ENCODE measurements around the gene AFF1.
"Not testable (repeated sequence)": the region's sequence is repeated elsewhere in the genome, so short reads cannot be mapped to it uniquely, and the experiment has no call there.

Gene AFF1

GRCh38 chr4:86975927-86976326, 41.1 kb downstream of the AFF1 start:
- Histone ChIP-seq H3K4me3 (ENCODE audit: low read length) (no peak overlapping the region), H3K27me3 (ENCODE audit: control insufficient read depth, insufficient read depth, low read length) (no peaks in the 10 kb centered on the region), H3K4me1 (ENCODE audit: control insufficient read depth, low read depth, low read length) (peaks cover 9% of the 10 kb centered on the region), H3K27ac (ENCODE audit: low read length) (no peak overlapping the region), H3K9ac (ENCODE audit: low read length) (no peak overlapping the region), H3K9me3 (ENCODE audit: control insufficient read depth, low read depth, low read length) (no peaks in the 10 kb centered on the region), H3K36me3 (ENCODE audit: control insufficient read depth, low read depth, low read length) (no peaks in the 10 kb centered on the region)

GRCh38 chr4:86976801-86977485, 42.1 kb downstream of the AFF1 start:
- no peak overlapping the region for H3K27ac ChIP-seq (ENCODE audit: low read length)
- no peak overlapping the region for H3K4me3 ChIP-seq (ENCODE audit: low read length)
- peaks cover 9% of the 10 kb centered on the region for H3K4me1 ChIP-seq (ENCODE audit: control insufficient read depth, low read depth, low read length)
- no peaks in the 10 kb centered on the region for H3K27me3 ChIP-seq (ENCODE audit: control insufficient read depth, insufficient read depth, low read length)
- H3K9me3 ChIP-seq (ENCODE audit: control insufficient read depth, low read depth, low read length): no peaks in the 10 kb centered on the region
- H3K9ac ChIP-seq (ENCODE audit: low read length): no peak overlapping the region
- H3K36me3 ChIP-seq (ENCODE audit: control insufficient read depth, low read depth, low read length): no peaks in the 10 kb centered on the region

- no peaks in the 10 kb centered on the region for H3K36me3 ChIP-seq (ENCODE audit: control insufficient read depth, low read depth, low read length)
- H3K9ac ChIP-seq (ENCODE audit: low read length): no peak overlapping the region
- no peaks in the 10 kb centered on the region for H3K27me3 ChIP-seq (ENCODE audit: control insufficient read depth, insufficient read depth, low read length)
- no peak overlapping the region for H3K27ac ChIP-seq (ENCODE audit: low read length)
- H3K4me1 ChIP-seq (ENCODE audit: control insufficient read depth, low read depth, low read length): peaks cover 8% of the 10 kb centered on the region
- H3K4me3 ChIP-seq (ENCODE audit: low read length): no peak overlapping the region
- H3K9me3 ChIP-seq (ENCODE audit: control insufficient read depth, low read depth, low read length): no peaks in the 10 kb centered on the region
Measured at GRCh38 chr4:86977621-86978184, 42.9 kb downstream of the AFF1 start.

- H3K4me1 ChIP-seq (ENCODE audit: control insufficient read depth, low read depth, low read length): no peaks in the 10 kb centered on the region
- H3K27ac ChIP-seq (ENCODE audit: low read length): no peak overlapping the region
Measured at GRCh38 chr4:86978709-86979108, 43.9 kb downstream of the AFF1 start.

GRCh38 chr4:86980230-86980629, 45.4 kb downstream of the AFF1 start:
- H3K4me1 ChIP-seq (ENCODE audit: control insufficient read depth, low read depth, low read length): no peaks in the 10 kb centered on the region

More at GRCh38 chr4:86978709-86979108, 43.9 kb downstream of the AFF1 start:
- Histone ChIP-seq H3K9ac (ENCODE audit: low read length) (no peak overlapping the region), H3K4me3 (ENCODE audit: low read length) (no peak overlapping the region), H3K36me3 (ENCODE audit: control insufficient read depth, low read depth, low read length) (no peaks in the 10 kb centered on the region), H3K9me3 (ENCODE audit: control insufficient read depth, low read depth, low read length) (no peaks in the 10 kb centered on the region), H3K27me3 (ENCODE audit: control insufficient read depth, insufficient read depth, low read length) (no peaks in the 10 kb centered on the region)

GRCh38 chr4:86981789-86982188, 47.0 kb downstream of the AFF1 start:
- Histone ChIP-seq H3K9me3 (ENCODE audit: control insufficient read depth, low read depth, low read length) (no peaks in the 10 kb centered on the region), H3K36me3 (ENCODE audit: control insufficient read depth, low read depth, low read length) (no peaks in the 10 kb centered on the region), H3K4me3 (ENCODE audit: low read length) (no peak overlapping the region), H3K4me1 (ENCODE audit: control insufficient read depth, low read depth, low read length) (no peaks in the 10 kb centered on the region), H3K27ac (ENCODE audit: low read length) (no peak overlapping the region), H3K9ac (ENCODE audit: low read length) (no peak overlapping the region), H3K27me3 (ENCODE audit: control insufficient read depth, insufficient read depth, low read length) (no peaks in the 10 kb centered on the region)

More at GRCh38 chr4:86980230-86980629, 45.4 kb downstream of the AFF1 start:
- Histone ChIP-seq H3K36me3 (ENCODE audit: control insufficient read depth, low read depth, low read length) (no peaks in the 10 kb centered on the region), H3K4me3 (ENCODE audit: low read length) (no peak overlapping the region), H3K27me3 (ENCODE audit: control insufficient read depth, insufficient read depth, low read length) (no peaks in the 10 kb centered on the region), H3K9me3 (ENCODE audit: control insufficient read depth, low read depth, low read length) (no peaks in the 10 kb centered on the region), H3K27ac (ENCODE audit: low read length) (no peak overlapping the region), H3K9ac (ENCODE audit: low read length) (no peak overlapping the region)

- H3K27ac ChIP-seq (ENCODE audit: low read length); H3K36me3 ChIP-seq (ENCODE audit: control insufficient read depth, low read depth, low read length): not testable (repeated sequence)
Measured at GRCh38 chr4:86985852-86986251, 51.0 kb downstream of the AFF1 start.

GRCh38 chr4:86989658-86990057, 54.8 kb downstream of the AFF1 start:
- H3K4me1 ChIP-seq (ENCODE audit: control insufficient read depth, low read depth, low read length); H3K27me3 ChIP-seq (ENCODE audit: control insufficient read depth, insufficient read depth, low read length); H3K27ac ChIP-seq (ENCODE audit: low read length); H3K4me3 ChIP-seq (ENCODE audit: low read length); H3K36me3 ChIP-seq (ENCODE audit: control insufficient read depth, low read depth, low read length); H3K9me3 ChIP-seq (ENCODE audit: control insufficient read depth, low read depth, low read length); H3K9ac ChIP-seq (ENCODE audit: low read length): not testable (repeated sequence)

More at GRCh38 chr4:86985852-86986251, 51.0 kb downstream of the AFF1 start:
- H3K27me3 ChIP-seq (ENCODE audit: control insufficient read depth, insufficient read depth, low read length); H3K9me3 ChIP-seq (ENCODE audit: control insufficient read depth, low read depth, low read length); H3K4me1 ChIP-seq (ENCODE audit: control insufficient read depth, low read depth, low read length); H3K4me3 ChIP-seq (ENCODE audit: low read length); H3K9ac ChIP-seq (ENCODE audit: low read length): not testable (repeated sequence)

- Histone ChIP-seq H3K27ac (ENCODE audit: low read length) (no peak overlapping the region), H3K36me3 (ENCODE audit: control insufficient read depth, low read depth, low read length) (peaks cover 5% of the 10 kb centered on the region), H3K9me3 (ENCODE audit: control insufficient read depth, low read depth, low read length) (no peaks in the 10 kb centered on the region), H3K9ac (ENCODE audit: low read length) (no peak overlapping the region), H3K27me3 (ENCODE audit: control insufficient read depth, insufficient read depth, low read length) (no peaks in the 10 kb centered on the region), H3K4me1 (ENCODE audit: control insufficient read depth, low read depth, low read length) (no peaks in the 10 kb centered on the region), H3K4me3 (ENCODE audit: low read length) (no peak overlapping the region)
Measured at GRCh38 chr4:86990510-86990909, 55.7 kb downstream of the AFF1 start.

- peaks cover 5% of the 10 kb centered on the region for H3K36me3 ChIP-seq (ENCODE audit: control insufficient read depth, low read depth, low read length)
- no peaks in the 10 kb centered on the region for H3K27me3 ChIP-seq (ENCODE audit: control insufficient read depth, insufficient read depth, low read length)
- no peaks in the 10 kb centered on the region for H3K4me1 ChIP-seq (ENCODE audit: control insufficient read depth, low read depth, low read length)
- no peak overlapping the region for H3K27ac ChIP-seq (ENCODE audit: low read length)
- H3K9ac ChIP-seq (ENCODE audit: low read length): no peak overlapping the region
- H3K4me3 ChIP-seq (ENCODE audit: low read length): no peak overlapping the region
- no peaks in the 10 kb centered on the region for H3K9me3 ChIP-seq (ENCODE audit: control insufficient read depth, low read depth, low read length)
Measured at GRCh38 chr4:86991994-86992393, 57.2 kb downstream of the AFF1 start.

GRCh38 chr4:86993909-86994681, 59.3 kb downstream of the AFF1 start:
- H3K9ac ChIP-seq (ENCODE audit: low read length): no peak overlapping the region
- H3K27me3 ChIP-seq (ENCODE audit: control insufficient read depth, insufficient read depth, low read length): no peaks in the 10 kb centered on the region
- peaks cover 5% of the 10 kb centered on the region for H3K36me3 ChIP-seq (ENCODE audit: control insufficient read depth, low read depth, low read length)
- H3K4me3 ChIP-seq (ENCODE audit: low read length): no peak overlapping the region
- H3K4me1 ChIP-seq (ENCODE audit: control insufficient read depth, low read depth, low read length): peaks cover 6% of the 10 kb centered on the region
- H3K9me3 ChIP-seq (ENCODE audit: control insufficient read depth, low read depth, low read length): no peaks in the 10 kb centered on the region
- H3K27ac ChIP-seq (ENCODE audit: low read length): no peak overlapping the region

All from iPS-18a (cell line).